ENCODE data around the gene CALML6. TPM values are rescaled to one million over a fixed set of nuclear protein-coding genes. Genes with fewer than 3 reads are reported as not detected.
"Not testable (repeated sequence)": the region's sequence is repeated elsewhere in the genome, so short reads cannot be mapped to it uniquely, and the experiment has no call there.

Gene CALML6
- total RNA-seq, 2 experiments from 2014 or later, result 0.54 to 5.1 TPM

GRCh38 chr1:1929639-1930545 lies 14.8 kb downstream of the CALML6 start:
- no peaks in the 10 kb centered on the region for H4K20me1 ChIP-seq (ENCODE audit: insufficient read depth, low read length)
- BruUV-seq (replicated peaks), result no TSS peak
- no peak for TF ChIP-seq EZH2phosphoT487 (IDR thresholded peaks at IDR 0.05; ENCODE audit: borderline replicate concordance, low read depth, low read length)
- TF ChIP-seq, protein P1, sequence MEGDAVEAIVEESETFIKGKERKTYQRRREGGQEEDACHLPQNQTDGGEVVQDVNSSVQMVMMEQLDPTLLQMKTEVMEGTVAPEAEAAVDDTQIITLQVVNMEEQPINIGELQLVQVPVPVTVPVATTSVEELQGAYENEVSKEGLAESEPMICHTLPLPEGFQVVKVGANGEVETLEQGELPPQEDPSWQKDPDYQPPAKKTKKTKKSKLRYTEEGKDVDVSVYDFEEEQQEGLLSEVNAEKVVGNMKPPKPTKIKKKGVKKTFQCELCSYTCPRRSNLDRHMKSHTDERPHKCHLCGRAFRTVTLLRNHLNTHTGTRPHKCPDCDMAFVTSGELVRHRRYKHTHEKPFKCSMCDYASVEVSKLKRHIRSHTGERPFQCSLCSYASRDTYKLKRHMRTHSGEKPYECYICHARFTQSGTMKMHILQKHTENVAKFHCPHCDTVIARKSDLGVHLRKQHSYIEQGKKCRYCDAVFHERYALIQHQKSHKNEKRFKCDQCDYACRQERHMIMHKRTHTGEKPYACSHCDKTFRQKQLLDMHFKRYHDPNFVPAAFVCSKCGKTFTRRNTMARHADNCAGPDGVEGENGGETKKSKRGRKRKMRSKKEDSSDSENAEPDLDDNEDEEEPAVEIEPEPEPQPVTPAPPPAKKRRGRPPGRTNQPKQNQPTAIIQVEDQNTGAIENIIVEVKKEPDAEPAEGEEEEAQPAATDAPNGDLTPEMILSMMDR (conservative IDR thresholded peaks at IDR 0.05; ENCODE audit: low read length), result no peak
- intact Hi-C loops (cut with micrococcal nuclease; ENCODE audit: unreplicated experiment), result no loop called here
- DNase-seq (ENCODE audit: low spot score), result no peak
- H3K9me3 ChIP-seq (ENCODE audit: low read length), result 0 out of 2 replicates have a peak, but pooled peaks cover 6% of the 10 kb centered on the region
- no peak overlapping the region for H3K4me2 ChIP-seq (ENCODE audit: low read length)
- no peak overlapping the region for H3K4me3 ChIP-seq (ENCODE audit: low read depth, low read length, poor library complexity, severe bottlenecking)
- no peaks in the 10 kb centered on the region for H3K79me2 ChIP-seq (ENCODE audit: insufficient read depth, low read depth, low read length)
- H3K4me1 ChIP-seq (ENCODE audit: insufficient read depth, low read length, poor library complexity, severe bottlenecking), result no peaks in the 10 kb centered on the region
- no peaks in the 10 kb centered on the region for H3K36me3 ChIP-seq (ENCODE audit: insufficient read depth, low read length)
- H2AFZ ChIP-seq (ENCODE audit: low read length), result no peak overlapping the region
- no peaks in the 10 kb centered on the region for H3K9me2 ChIP-seq (ENCODE audit: insufficient read depth, low read length)
- POLR2A ChIA-PET, result interaction anchor here (0.6 to 1.2 kb wide), 2 partner anchors 153 to 206 kb away, joined by 3 to 4 read pairs; no protein-coding TSS in a partner anchor
- no peak overlapping the region for H3K27ac ChIP-seq (ENCODE audit: low read depth, low read length, poor library complexity, severe bottlenecking)
- CTCF ChIA-PET (ENCODE audit: unreplicated experiment), result no interaction called here

DNA sequence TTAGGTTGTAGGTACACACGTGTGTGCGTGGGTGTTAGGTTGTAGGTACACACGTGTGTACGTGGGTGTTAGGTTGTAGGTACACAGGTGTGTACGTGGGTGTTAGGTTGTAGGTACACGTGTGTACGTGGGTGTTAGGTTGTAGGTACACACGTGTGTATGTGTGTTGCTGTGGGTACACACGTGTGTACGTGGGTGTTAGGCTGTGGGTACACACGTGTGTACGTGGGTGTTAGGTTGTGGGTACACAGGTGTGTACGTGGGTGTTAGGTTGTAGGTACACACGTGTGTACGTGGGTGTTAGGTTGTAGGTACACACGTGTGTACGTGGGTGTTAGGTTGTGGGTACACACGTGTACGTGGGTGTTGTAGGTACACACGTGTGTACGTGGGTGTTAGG lies 19.8 kb downstream of the CALML6 start:
- CTCF ChIA-PET (ENCODE audit: unreplicated experiment); H4K20me1 ChIP-seq (ENCODE audit: insufficient read depth, low read length); H3K4me2 ChIP-seq (ENCODE audit: low read length); H3K27ac ChIP-seq (ENCODE audit: low read depth, low read length, poor library complexity, severe bottlenecking); H3K4me3 ChIP-seq (ENCODE audit: low read depth, low read length, poor library complexity, severe bottlenecking); H3K9me3 ChIP-seq (ENCODE audit: low read length); BruUV-seq (replicated peaks); DNase-seq (ENCODE audit: low spot score); H3K9me2 ChIP-seq (ENCODE audit: insufficient read depth, low read length); H3K36me3 ChIP-seq (ENCODE audit: insufficient read depth, low read length); POLR2A ChIA-PET; intact Hi-C loops (cut with micrococcal nuclease; ENCODE audit: unreplicated experiment); H2AFZ ChIP-seq (ENCODE audit: low read length); H3K79me2 ChIP-seq (ENCODE audit: insufficient read depth, low read depth, low read length); H3K4me1 ChIP-seq (ENCODE audit: insufficient read depth, low read length, poor library complexity, severe bottlenecking): not testable (repeated sequence)

DNA sequence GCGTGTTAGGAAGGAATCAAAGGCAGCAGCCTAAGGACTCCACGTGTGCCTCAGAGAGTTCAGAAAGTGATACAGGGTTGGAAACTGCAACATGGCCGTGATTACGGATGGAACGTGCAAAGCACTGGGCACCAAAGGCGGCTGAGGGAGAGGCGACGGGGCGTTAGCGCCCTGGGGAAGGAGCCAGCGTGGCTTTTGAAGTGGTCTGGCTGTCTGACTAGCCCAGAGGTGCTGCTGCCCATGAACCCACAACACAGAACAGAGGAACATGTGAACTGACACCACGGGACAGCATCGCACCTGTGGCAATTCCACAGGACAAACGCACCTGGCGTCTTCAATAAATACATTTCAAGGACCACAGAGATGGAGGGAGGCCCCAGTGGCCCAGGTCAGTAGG lies 22.0 kb downstream of the CALML6 start:
- no TSS peak for BruUV-seq (replicated peaks)
- H3K4me3 ChIP-seq (ENCODE audit: low read depth, low read length, poor library complexity, severe bottlenecking), result no peak overlapping the region
- no peak for TF ChIP-seq EZH2phosphoT487 (IDR thresholded peaks at IDR 0.05; ENCODE audit: borderline replicate concordance, low read depth, low read length)
- TF ChIP-seq, protein P1 (conservative IDR thresholded peaks at IDR 0.05; ENCODE audit: low read length), result no peak
- H4K20me1 ChIP-seq (ENCODE audit: insufficient read depth, low read length), result no peaks in the 10 kb centered on the region
- no peak overlapping the region for H2AFZ ChIP-seq (ENCODE audit: low read length)
- no peaks in the 10 kb centered on the region for H3K36me3 ChIP-seq (ENCODE audit: insufficient read depth, low read length)
- H3K4me2 ChIP-seq (ENCODE audit: low read length), result no peak overlapping the region
- H3K27ac ChIP-seq (ENCODE audit: low read depth, low read length, poor library complexity, severe bottlenecking), result no peak overlapping the region
- H3K9me2 ChIP-seq (ENCODE audit: insufficient read depth, low read length), result no peaks in the 10 kb centered on the region
- H3K9me3 ChIP-seq (ENCODE audit: low read length), result 0 out of 2 replicates have a peak, but pooled peaks cover 6% of the 10 kb centered on the region
- no peaks in the 10 kb centered on the region for H3K79me2 ChIP-seq (ENCODE audit: insufficient read depth, low read depth, low read length)
- H3K4me1 ChIP-seq (ENCODE audit: insufficient read depth, low read length, poor library complexity, severe bottlenecking), result no peaks in the 10 kb centered on the region
- ChIA-PET POLR2A (no interaction called here), CTCF (ENCODE audit: unreplicated experiment) (no interaction called here)
- no peak for DNase-seq (ENCODE audit: low spot score)
- intact Hi-C loops (cut with micrococcal nuclease; ENCODE audit: unreplicated experiment), result no loop called here

Data from OCI-LY7 (cell line).